ENCODE results near the gene LMNTD1.

LMNTD1 gene

GRCh38 chr12:25502118-25502517, 51.0 kb downstream of the LMNTD1 start:
- peaks cover 15% of the 10 kb centered on the region for H3K9me3 Mint-ChIP-seq
- H3K4me1 Mint-ChIP-seq: no peaks in the 10 kb centered on the region
- no peak for DNase-seq
- H3K36me3 Mint-ChIP-seq (ENCODE audit: low read depth): no peaks in the 10 kb centered on the region
- H3K4me3 Mint-ChIP-seq: no peak overlapping the region
- H3K27me3 Mint-ChIP-seq (ENCODE audit: low read depth, poor library complexity): no peaks in the 10 kb centered on the region
- H3K27ac Mint-ChIP-seq: no peak overlapping the region
- TF ChIP-seq CTCF (IDR thresholded peaks at IDR 0.05): no peak

- H3K27me3 Mint-ChIP-seq (ENCODE audit: low read depth, poor library complexity): no peaks in the 10 kb centered on the region
- H3K27ac Mint-ChIP-seq: no peak overlapping the region
- H3K4me3 Mint-ChIP-seq: no peak overlapping the region
- no peaks in the 10 kb centered on the region for H3K36me3 Mint-ChIP-seq (ENCODE audit: low read depth)
- H3K9me3 Mint-ChIP-seq: peaks cover 15% of the 10 kb centered on the region
- TF ChIP-seq CTCF (IDR thresholded peaks at IDR 0.05): no peak
- no peaks in the 10 kb centered on the region for H3K4me1 Mint-ChIP-seq
- DNase-seq: no peak
Measured at GRCh38 chr12:25501549-25501948, 51.5 kb downstream of the LMNTD1 start.

DNA sequence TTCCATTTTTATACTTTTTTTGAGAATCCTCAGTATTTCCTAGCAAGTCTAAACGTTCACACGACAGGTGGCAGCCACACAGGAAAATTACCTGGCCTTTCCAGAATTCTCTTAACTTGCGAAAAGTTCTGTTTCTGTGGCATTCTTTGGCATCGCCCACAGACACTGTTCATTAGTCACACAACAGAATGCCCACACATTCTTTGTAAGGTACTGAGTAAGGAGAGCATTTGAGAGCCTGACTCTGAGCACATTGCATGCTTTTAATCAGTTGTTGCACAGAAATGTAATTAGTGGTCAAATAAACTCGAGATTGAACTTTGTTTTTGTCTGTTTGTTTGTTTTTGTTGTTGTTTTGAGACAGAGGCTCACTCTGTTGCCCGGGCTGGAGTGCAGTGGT, 52.4 kb downstream of the LMNTD1 start:
- Mint-ChIP-seq H3K27me3 (ENCODE audit: low read depth, poor library complexity) (no peaks in the 10 kb centered on the region), H3K27ac (no peak overlapping the region), H3K4me1 (no peaks in the 10 kb centered on the region), H3K36me3 (ENCODE audit: low read depth) (no peaks in the 10 kb centered on the region), H3K4me3 (no peak overlapping the region), H3K9me3 (peaks cover 15% of the 10 kb centered on the region)
- TF ChIP-seq CTCF (IDR thresholded peaks at IDR 0.05): no peak
- DNase-seq: no peak

GRCh38 chr12:25497021-25497420, 56.1 kb downstream of the LMNTD1 start:
- DNase-seq: no peak
- Mint-ChIP-seq H3K36me3 (ENCODE audit: low read depth) (no peaks in the 10 kb centered on the region), H3K4me3 (no peak overlapping the region), H3K27ac (no peak overlapping the region), H3K4me1 (no peaks in the 10 kb centered on the region), H3K27me3 (ENCODE audit: low read depth, poor library complexity) (peaks cover 3% of the 10 kb centered on the region), H3K9me3 (peaks cover 15% of the 10 kb centered on the region)
- TF ChIP-seq CTCF (IDR thresholded peaks at IDR 0.05): no peak

GRCh38 chr12:25496098-25496587, 56.9 kb downstream of the LMNTD1 start:
- H3K9me3 Mint-ChIP-seq: peaks cover 18% of the 10 kb centered on the region
- DNase-seq: no peak
- H3K4me3 Mint-ChIP-seq: no peak overlapping the region
- TF ChIP-seq CTCF (IDR thresholded peaks at IDR 0.05): no peak
- H3K36me3 Mint-ChIP-seq (ENCODE audit: low read depth): no peaks in the 10 kb centered on the region
- H3K27me3 Mint-ChIP-seq (ENCODE audit: low read depth, poor library complexity): peaks cover 3% of the 10 kb centered on the region
- no peaks in the 10 kb centered on the region for H3K4me1 Mint-ChIP-seq
- H3K27ac Mint-ChIP-seq: no peak overlapping the region

GRCh38 chr12:25495331-25496097, 57.6 kb downstream of the LMNTD1 start:
- no peaks in the 10 kb centered on the region for H3K4me1 Mint-ChIP-seq
- H3K9me3 Mint-ChIP-seq: peaks cover 21% of the 10 kb centered on the region
- DNase-seq: no peak
- TF ChIP-seq CTCF (IDR thresholded peaks at IDR 0.05): no peak
- H3K27ac Mint-ChIP-seq: no peak overlapping the region
- no peak overlapping the region for H3K4me3 Mint-ChIP-seq
- H3K27me3 Mint-ChIP-seq (ENCODE audit: low read depth, poor library complexity): peaks cover 3% of the 10 kb centered on the region
- no peaks in the 10 kb centered on the region for H3K36me3 Mint-ChIP-seq (ENCODE audit: low read depth)

Measured in nephron progenitor cell (in vitro differentiated cells).